Osteoblast (primary cell): ENCODE measurements around the gene CD74. TPM values are rescaled to one million over a fixed set of nuclear protein-coding genes. Genes with fewer than 3 reads are reported as not detected.
A peak's percentile ranks its signal among the peaks of the same experiment; 100 is the strongest.

ENCODE experiments used
- DNase-seq: peaks from one replicate; pipeline ENCODE4 v3.0.0; 2011; ENCODE audit warnings: low spot score, mixed read lengths; ENCODE audit not compliant: insufficient read length; ENCODE audit errors: missing footprints
- H2AFZ ChIP-seq: 2 replicates; pipeline ENCODE4 v1.6.0; 2011; ENCODE audit warnings: mild to moderate bottlenecking, low read length
- H3K27ac ChIP-seq: 2 replicates; pipeline ENCODE4 v1.5.1; 2011; ENCODE audit warnings: mild to moderate bottlenecking, low read depth, low read length, moderate library complexity
- H3K27me3 ChIP-seq: 2 replicates; pipeline ENCODE4 v1.6.0; 2012; ENCODE audit warnings: mild to moderate bottlenecking, control low read depth, inconsistent platforms, low read length, moderate library complexity; ENCODE audit not compliant: insufficient read depth
- H3K36me3 ChIP-seq: 2 replicates; pipeline ENCODE4 v1.5.1; 2011; ENCODE audit warnings: mild to moderate bottlenecking, low read length, control low read depth, moderate library complexity; ENCODE audit not compliant: insufficient read depth
- H3K4me1 ChIP-seq: 2 replicates; pipeline ENCODE4 v1.5.1; 2011; ENCODE audit warnings: mild to moderate bottlenecking, low read length, control low read depth, moderate library complexity; ENCODE audit not compliant: insufficient read depth
- H3K4me2 ChIP-seq: 2 replicates; pipeline ENCODE4 v1.6.0; 2011; ENCODE audit warnings: mild to moderate bottlenecking, low read length; ENCODE audit not compliant: insufficient read depth
- H3K4me3 ChIP-seq: fragments of 200-600 bp; sonication (generic); 3 replicates; pipeline ENCODE4 v1.5.1; 2012; ENCODE audit warnings: mild to moderate bottlenecking, low read length, inconsistent platforms; ENCODE audit not compliant: insufficient read depth
- H3K79me2 ChIP-seq: 2 replicates; pipeline ENCODE4 v1.6.0; 2012; ENCODE audit warnings: mild to moderate bottlenecking, low read length, control low read depth, inconsistent platforms; ENCODE audit not compliant: insufficient read depth
- H3K9me3 ChIP-seq: 2 replicates; pipeline ENCODE4 v1.5.1; 2011; ENCODE audit warnings: low read depth, low read length, control low read depth
- H4K20me1 ChIP-seq: 2 replicates; pipeline ENCODE4 v1.6.0; 2012; ENCODE audit warnings: mild to moderate bottlenecking, low read length, control low read depth; ENCODE audit not compliant: insufficient read depth
- total RNA-seq: library from RNA; depleted of rRNA; stranded (reverse); fragments of >200 nt; gene quantifications from 2 replicates; pipeline ENCODE4 v1.2.3, GENCODE V29; 2012
- TF ChIP-seq, protein P1 (sequence below): IDR thresholded peaks from 2 replicates; pipeline ENCODE4 v1.5.1; 2011; ENCODE audit warnings: mild to moderate bottlenecking, low read depth, low read length, moderate library complexity; ENCODE audit errors: extremely low read depth

CD74 gene
- total RNA-seq, 1 donor, result 21.4 TPM

DNA sequence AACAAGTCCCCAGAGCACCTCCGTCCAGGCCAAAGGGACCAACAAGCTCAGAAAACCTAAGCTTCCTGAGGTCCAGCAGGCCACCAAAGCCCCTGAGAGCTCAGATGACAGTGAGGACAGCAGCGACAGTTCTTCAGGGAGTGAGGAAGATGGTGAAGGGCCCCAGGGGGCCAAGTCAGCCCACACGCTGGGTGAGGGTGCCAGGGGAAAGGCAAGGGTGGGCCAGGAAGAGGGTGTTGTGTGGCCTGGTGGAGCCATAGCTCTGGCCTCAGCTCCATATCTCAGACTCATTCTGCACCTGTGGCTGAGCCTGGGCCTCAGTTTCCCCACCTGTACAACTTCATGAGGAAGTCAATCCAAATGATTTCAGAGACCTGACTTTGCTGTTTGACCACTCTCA lies 20.7 kb downstream of the CD74 start:
- no peaks in the 10 kb centered on the region for H3K79me2 ChIP-seq
- no peaks in the 10 kb centered on the region for H3K27me3 ChIP-seq
- H3K27ac ChIP-seq, result no peak overlapping the region
- H3K4me3 ChIP-seq, result no peak overlapping the region
- H3K36me3 ChIP-seq, result peaks cover 60% of the 10 kb centered on the region
- TF ChIP-seq, protein P1, sequence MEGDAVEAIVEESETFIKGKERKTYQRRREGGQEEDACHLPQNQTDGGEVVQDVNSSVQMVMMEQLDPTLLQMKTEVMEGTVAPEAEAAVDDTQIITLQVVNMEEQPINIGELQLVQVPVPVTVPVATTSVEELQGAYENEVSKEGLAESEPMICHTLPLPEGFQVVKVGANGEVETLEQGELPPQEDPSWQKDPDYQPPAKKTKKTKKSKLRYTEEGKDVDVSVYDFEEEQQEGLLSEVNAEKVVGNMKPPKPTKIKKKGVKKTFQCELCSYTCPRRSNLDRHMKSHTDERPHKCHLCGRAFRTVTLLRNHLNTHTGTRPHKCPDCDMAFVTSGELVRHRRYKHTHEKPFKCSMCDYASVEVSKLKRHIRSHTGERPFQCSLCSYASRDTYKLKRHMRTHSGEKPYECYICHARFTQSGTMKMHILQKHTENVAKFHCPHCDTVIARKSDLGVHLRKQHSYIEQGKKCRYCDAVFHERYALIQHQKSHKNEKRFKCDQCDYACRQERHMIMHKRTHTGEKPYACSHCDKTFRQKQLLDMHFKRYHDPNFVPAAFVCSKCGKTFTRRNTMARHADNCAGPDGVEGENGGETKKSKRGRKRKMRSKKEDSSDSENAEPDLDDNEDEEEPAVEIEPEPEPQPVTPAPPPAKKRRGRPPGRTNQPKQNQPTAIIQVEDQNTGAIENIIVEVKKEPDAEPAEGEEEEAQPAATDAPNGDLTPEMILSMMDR, result no peak
- no peaks in the 10 kb centered on the region for H3K9me3 ChIP-seq
- no peak overlapping the region for H2AFZ ChIP-seq
- no peak overlapping the region for H3K4me2 ChIP-seq
- H3K4me1 ChIP-seq, result no peaks in the 10 kb centered on the region
- no peaks in the 10 kb centered on the region for H4K20me1 ChIP-seq
- DNase-seq, result peak; percentile 80

DNA sequence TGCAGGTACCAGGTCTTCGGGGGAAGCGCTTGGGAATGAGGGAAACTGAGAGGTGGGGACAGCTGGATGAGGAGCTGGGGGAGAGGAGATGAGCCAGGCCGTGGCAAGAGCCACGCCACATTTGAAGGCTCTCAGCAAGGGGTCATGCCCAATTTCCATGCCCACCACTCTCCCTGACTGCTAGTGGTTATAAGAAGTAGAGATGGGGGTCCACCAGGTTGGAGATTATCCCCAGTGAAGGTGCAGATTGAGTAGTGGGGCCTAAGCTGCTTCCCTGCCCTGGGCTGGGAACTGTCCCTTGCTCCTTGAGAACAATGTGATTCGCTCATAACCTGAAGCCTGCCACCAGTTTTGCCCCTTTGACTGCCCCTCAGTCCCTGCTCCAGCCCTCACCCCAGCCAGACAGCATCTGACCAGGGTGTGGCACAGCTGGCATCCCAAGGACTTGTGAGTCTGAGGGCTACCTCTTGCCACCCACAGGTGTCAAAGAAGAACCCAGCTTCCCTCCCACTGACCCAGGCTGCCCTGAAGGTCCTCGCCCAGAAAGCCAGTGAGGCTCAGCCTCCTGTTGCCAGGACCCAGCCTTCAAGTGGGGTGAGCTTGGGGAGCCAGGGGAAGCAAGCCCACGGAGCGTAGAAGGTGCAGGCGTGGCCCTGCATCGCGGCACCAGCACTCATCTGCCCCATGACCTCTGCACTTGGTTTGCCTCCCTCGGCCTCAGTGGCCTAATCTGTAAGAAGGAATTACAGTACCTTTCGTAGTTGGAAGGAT lies 21.5 kb downstream of the CD74 start:
- Histone ChIP-seq H2AFZ (no peak overlapping the region), H3K79me2 (no peaks in the 10 kb centered on the region), H4K20me1 (peaks cover 3% of the 10 kb centered on the region), H3K36me3 (peaks cover 61% of the 10 kb centered on the region), H3K4me2 (no peak overlapping the region), H3K27ac (no peak overlapping the region), H3K9me3 (no peaks in the 10 kb centered on the region), H3K4me1 (no peaks in the 10 kb centered on the region), H3K27me3 (no peaks in the 10 kb centered on the region), H3K4me3 (no peak overlapping the region)
- peak; percentile 56 for DNase-seq
- TF ChIP-seq, protein P1, result no peak

DNA sequence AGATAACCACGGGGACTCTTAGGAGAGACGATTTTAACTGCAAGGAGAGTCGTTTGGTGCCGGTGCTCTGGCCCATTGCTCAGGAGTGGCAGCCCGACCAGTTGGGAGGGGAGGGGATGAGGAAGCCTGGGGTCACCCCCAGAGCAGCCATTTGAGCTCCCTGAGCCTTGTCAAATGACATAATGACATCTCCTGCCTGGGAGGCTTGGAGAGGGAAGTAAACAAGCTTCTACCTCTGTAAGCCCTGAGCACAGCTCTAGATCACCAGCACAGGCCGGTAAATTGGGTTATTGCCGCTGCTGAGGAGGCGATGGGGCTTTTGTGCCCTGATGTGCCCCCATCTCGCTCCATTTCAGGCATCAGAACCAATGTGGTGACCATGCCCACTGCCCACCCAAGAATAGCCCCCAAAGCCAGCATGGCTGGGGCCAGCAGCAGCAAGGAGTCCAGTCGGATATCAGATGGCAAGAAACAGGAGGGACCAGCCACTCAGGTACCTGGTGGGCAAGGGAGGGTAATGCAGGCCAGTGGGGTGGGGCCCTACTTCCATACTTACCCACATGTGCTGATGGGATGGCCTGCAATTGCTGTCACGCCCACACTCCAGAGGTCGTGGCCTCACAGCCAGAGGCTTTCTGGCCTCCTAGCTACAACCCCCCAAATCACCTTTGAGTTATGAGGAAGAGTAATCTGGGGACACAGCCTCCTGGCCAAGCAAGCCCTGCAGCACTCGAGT lies 23.0 kb downstream of the CD74 start:
- Histone ChIP-seq H3K79me2 (no peaks in the 10 kb centered on the region), H3K4me2 (no peak overlapping the region), H3K4me1 (no peaks in the 10 kb centered on the region), H3K36me3 (peaks cover 57% of the 10 kb centered on the region), H3K27me3 (no peaks in the 10 kb centered on the region), H4K20me1 (peaks cover 3% of the 10 kb centered on the region), H3K27ac (no peak overlapping the region), H2AFZ (no peak overlapping the region), H3K9me3 (no peaks in the 10 kb centered on the region), H3K4me3 (no peak overlapping the region)
- DNase-seq, result peak; percentile 69
- TF ChIP-seq, protein P1, result no peak
